K562 (cell line): ENCODE measurements around the gene TMEM87B.

ENCODE experiments used
- BRCA1 ChIP-seq, 2 experiments: fragments of 450-650 bp in 1 of 2; sonication (generic) in 1 of 2; formaldehyde crosslinking in 1 of 2; IDR thresholded peaks; 2 replicates each; pipeline versions ENCODE4 v1.5.0 to v1.6.1; 2017 to 2020; ENCODE audit warnings: mild to moderate bottlenecking in 1 of 2, missing genetic modification reagents in 1 of 2
- CHD2 ChIP-seq: IDR thresholded peaks from 2 replicates; pipeline ENCODE4 v1.6.1; 2011; ENCODE audit warnings: low read depth, low read length
- CTCF ChIP-seq, 3 experiments: IDR thresholded peaks in 2 of 3; conservative IDR thresholded peaks in 1 of 3; 2 replicates each; pipeline ENCODE4 v1.5.1; 2011 to 2012; ENCODE audit warnings: low read length in 3 of 3, mild to moderate bottlenecking in 3 of 3, control low read depth in 2 of 3, improper control_type of control experiment in 1 of 3, inconsistent platforms in 1 of 3, low read depth in 1 of 3, mixed read lengths in 1 of 3, moderate library complexity in 1 of 3; ENCODE audit not compliant: insufficient read depth in 2 of 3
- LEF1 ChIP-seq: fragments of 450-650 bp; IDR thresholded peaks from 2 replicates; pipeline ENCODE4 v1.6.1; 2016; ENCODE audit warnings: mild to moderate bottlenecking
- MCM2 ChIP-seq: fragments of 450-650 bp; IDR thresholded peaks from 2 replicates; pipeline ENCODE4 v1.6.1; 2017; ENCODE audit warnings: low read depth, mild to moderate bottlenecking

GRCh38 chr2:112144966-112145365, 89.9 kb downstream of the TMEM87B start:
- TF ChIP-seq CHD2 (no peak), BRCA1 (IDR thresholded peaks at IDR 0.05) (no peak), BRCA1 (CRISPR knock-in tag; IDR thresholded peaks at IDR 0.05) (no peak), MCM2 (no peak), LEF1 (no peak), CTCF (IDR thresholded peaks at IDR 0.05 in 2 of 3, conservative IDR thresholded peaks at IDR 0.05 in 1 of 3; ENCODE audit: insufficient read depth in 2 of 3, low read depth in 1 of 3, low read length in 3 of 3) (no peak)
